Fibroblast of lung (primary cell): Measurements from ENCODE around the gene PNMA5. TPM values are rescaled to one million over a fixed set of nuclear protein-coding genes. Genes with fewer than 3 reads are reported as not detected.
"Not testable (repeated sequence)": the region's sequence is repeated elsewhere in the genome, so short reads cannot be mapped to it uniquely, and the experiment has no call there.

ENCODE experiments used
- DNase-seq, 2 donors: peaks; one replicate each; pipeline versions ENCODE4 v3.0.0 to v3.0.0-alpha.2; 2010; ENCODE audit warnings: low read depth in 2 of 2
- H2AFZ ChIP-seq: 2 replicates; pipeline ENCODE4 v1.5.1; 2012; ENCODE audit warnings: low read length, control low read depth, inconsistent platforms
- H3K27ac ChIP-seq: 2 replicates; pipeline ENCODE4 v1.5.1; 2011; ENCODE audit warnings: low read length, control low read depth; ENCODE audit not compliant: insufficient read depth
- H3K27me3 ChIP-seq: 2 replicates; pipeline ENCODE4 v1.5.1; 2011; ENCODE audit warnings: mild to moderate bottlenecking, low read length; ENCODE audit not compliant: control insufficient read depth, insufficient read depth
- H3K36me3 ChIP-seq: 2 replicates; pipeline ENCODE4 v1.5.1; 2011; ENCODE audit warnings: low read length; ENCODE audit not compliant: control insufficient read depth, insufficient read depth
- H3K4me1 ChIP-seq: 2 replicates; pipeline ENCODE4 v1.5.1; 2011; ENCODE audit warnings: low read length; ENCODE audit not compliant: control insufficient read depth, insufficient read depth; ENCODE audit errors: extremely low read depth
- H3K4me2 ChIP-seq: 2 replicates; pipeline ENCODE4 v1.5.1; 2011; ENCODE audit warnings: low read length, control low read depth; ENCODE audit not compliant: insufficient read depth; ENCODE audit errors: extremely low read depth
- H3K4me3 ChIP-seq, 4 experiments: fragments of 200-600 bp in 1 of 4; sonication (generic) in 1 of 4; replicated peaks in 1 of 4; 2 replicates each; pipeline ENCODE4 v1.5.1; 2011 to 2016; ENCODE audit warnings: low read length in 4 of 4, low read depth in 3 of 4, mild to moderate bottlenecking in 3 of 4, control low read depth in 2 of 4, inconsistent platforms in 1 of 4, mixed read lengths in 1 of 4; ENCODE audit not compliant: insufficient read depth in 1 of 4; ENCODE audit errors: control extremely low read depth in 1 of 4
- H3K79me2 ChIP-seq: 2 replicates; pipeline ENCODE4 v1.5.1; 2012; ENCODE audit warnings: mild to moderate bottlenecking, low read length, inconsistent platforms; ENCODE audit not compliant: control insufficient read depth, insufficient read depth
- H3K9ac ChIP-seq: 2 replicates; pipeline ENCODE4 v1.5.1; 2011; ENCODE audit warnings: mild to moderate bottlenecking, low read length, control low read depth; ENCODE audit not compliant: insufficient read depth
- H3K9me3 ChIP-seq: 2 replicates; pipeline ENCODE4 v1.5.1; 2012; ENCODE audit warnings: low read depth, low read length; ENCODE audit not compliant: control insufficient read depth, insufficient read depth
- H4K20me1 ChIP-seq: 2 replicates; pipeline ENCODE4 v1.5.1; 2011; ENCODE audit warnings: low read length; ENCODE audit not compliant: control insufficient read depth, insufficient read depth; ENCODE audit errors: extremely low read depth
- EZH2 ChIP-seq: IDR thresholded peaks from 2 replicates; pipeline ENCODE4 v1.5.1; 2012; ENCODE audit warnings: low read length, control low read depth, mild to moderate bottlenecking; ENCODE audit errors: missing control alignments
- polyA plus RNA-seq, 2 donors: library from polyadenylated mRNA; depleted of rRNA in 1 of 2; stranded (reverse) in 1 of 2; unstranded in 1 of 2; fragments of >200 nt; gene quantifications; 2 replicates each; pipeline ENCODE4 v1.2.1, GENCODE V29; 2011 to 2012; ENCODE audit warnings: missing spikeins in 1 of 2
- total RNA-seq: library from RNA; depleted of rRNA; stranded (reverse); fragments of >200 nt; gene quantifications from 2 replicates; pipeline ENCODE4 v1.2.1, GENCODE V29; 2014
- TF ChIP-seq, protein P1 (sequence below), 2 donors: IDR thresholded peaks in 1 of 2; conservative IDR thresholded peaks in 1 of 2; 1 replicate in 1 of 2; 2 replicates in 1 of 2; pipeline ENCODE4 v1.5.1; 2011 to 2012; ENCODE audit warnings: low read length in 2 of 2, control low read depth in 1 of 2, inconsistent platforms in 1 of 2, low read depth in 1 of 2, mild to moderate bottlenecking in 1 of 2

The PNMA5 gene
- total and polyA plus RNA-seq, 2 donors (not counting 1 experiment from before 2014, with no cell fraction given) = not detected

DNA sequence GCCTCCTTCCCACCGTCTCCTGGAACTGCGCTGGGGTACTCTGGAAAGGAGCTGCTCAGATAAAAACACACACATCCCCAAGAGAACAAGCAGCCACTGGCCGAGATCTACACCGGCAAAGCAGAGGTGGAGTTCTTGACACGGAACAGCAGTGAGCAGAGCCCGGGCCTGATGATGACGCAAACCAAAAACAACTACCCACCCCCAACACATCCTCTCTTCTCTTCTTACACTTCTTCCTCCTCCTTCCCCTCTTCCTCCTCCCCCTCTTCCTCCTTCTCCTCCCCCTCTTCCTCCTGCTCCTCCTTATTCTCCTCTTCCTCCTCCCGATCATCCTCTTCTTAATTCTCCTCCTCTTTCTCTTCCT, 4.6 kb downstream of the PNMA5 start:
- Histone ChIP-seq H4K20me1 (no peaks in the 10 kb centered on the region), H3K4me3 (no peak overlapping the region), H3K36me3 (no peaks in the 10 kb centered on the region), H3K79me2 (no peaks in the 10 kb centered on the region), H3K4me2 (no peak overlapping the region), H3K9me3 (no peaks in the 10 kb centered on the region), H3K27me3 (no peaks in the 10 kb centered on the region), H3K9ac (no peak overlapping the region), H3K4me1 (no peaks in the 10 kb centered on the region), H3K27ac (no peak overlapping the region), H2AFZ (no peak overlapping the region)
- no peak for DNase-seq
- TF ChIP-seq, protein P1, sequence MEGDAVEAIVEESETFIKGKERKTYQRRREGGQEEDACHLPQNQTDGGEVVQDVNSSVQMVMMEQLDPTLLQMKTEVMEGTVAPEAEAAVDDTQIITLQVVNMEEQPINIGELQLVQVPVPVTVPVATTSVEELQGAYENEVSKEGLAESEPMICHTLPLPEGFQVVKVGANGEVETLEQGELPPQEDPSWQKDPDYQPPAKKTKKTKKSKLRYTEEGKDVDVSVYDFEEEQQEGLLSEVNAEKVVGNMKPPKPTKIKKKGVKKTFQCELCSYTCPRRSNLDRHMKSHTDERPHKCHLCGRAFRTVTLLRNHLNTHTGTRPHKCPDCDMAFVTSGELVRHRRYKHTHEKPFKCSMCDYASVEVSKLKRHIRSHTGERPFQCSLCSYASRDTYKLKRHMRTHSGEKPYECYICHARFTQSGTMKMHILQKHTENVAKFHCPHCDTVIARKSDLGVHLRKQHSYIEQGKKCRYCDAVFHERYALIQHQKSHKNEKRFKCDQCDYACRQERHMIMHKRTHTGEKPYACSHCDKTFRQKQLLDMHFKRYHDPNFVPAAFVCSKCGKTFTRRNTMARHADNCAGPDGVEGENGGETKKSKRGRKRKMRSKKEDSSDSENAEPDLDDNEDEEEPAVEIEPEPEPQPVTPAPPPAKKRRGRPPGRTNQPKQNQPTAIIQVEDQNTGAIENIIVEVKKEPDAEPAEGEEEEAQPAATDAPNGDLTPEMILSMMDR (conservative IDR thresholded peaks at IDR 0.05 in 1 of 2, IDR thresholded peaks at IDR 0.05 in 1 of 2; ENCODE audit: low read depth in 1 of 2, low read length in 2 of 2) = no peak
- TF ChIP-seq EZH2 = no peak

DNA sequence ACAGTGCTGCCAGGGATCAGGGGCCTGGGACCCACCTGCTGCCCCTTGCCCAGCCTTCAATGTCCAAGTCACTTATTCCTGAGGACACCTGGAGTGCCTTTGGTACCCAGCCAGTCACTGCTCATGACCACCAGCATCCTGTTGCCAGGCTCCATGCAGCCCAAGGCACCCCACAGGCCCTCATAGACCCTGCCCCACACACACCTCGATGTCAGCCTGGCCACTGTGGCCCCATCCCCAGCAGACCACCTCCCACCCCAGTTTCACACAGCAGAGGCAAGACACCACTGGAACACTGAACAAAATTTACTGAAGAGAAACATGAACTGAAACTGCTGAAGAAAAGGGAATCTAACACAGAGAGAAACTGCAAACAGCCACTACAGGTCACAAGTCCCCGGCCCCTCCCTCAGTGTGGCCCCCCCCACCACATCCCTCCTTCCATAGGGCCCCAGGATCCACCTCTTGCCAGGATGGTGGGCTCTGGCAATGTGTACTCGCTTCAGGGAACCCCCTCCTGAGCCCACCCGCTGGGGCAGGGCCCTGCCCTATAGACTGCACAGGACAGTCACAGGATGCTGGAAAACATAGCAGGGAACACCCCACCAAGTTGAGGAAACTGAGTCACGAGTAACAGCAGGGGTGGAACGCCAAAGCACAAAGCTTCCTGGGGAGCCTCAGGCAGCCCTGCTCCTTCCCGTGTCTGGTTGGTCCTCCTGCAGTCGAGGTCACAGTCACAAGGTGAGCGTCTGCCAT, 5.2 kb downstream of the PNMA5 start:
- no peak for TF ChIP-seq EZH2
- TF ChIP-seq, protein P1 (conservative IDR thresholded peaks at IDR 0.05 in 1 of 2, IDR thresholded peaks at IDR 0.05 in 1 of 2; ENCODE audit: low read depth in 1 of 2, low read length in 2 of 2) = no peak
- H2AFZ ChIP-seq = no peak overlapping the region
- no peaks in the 10 kb centered on the region for H3K27me3 ChIP-seq

DNA sequence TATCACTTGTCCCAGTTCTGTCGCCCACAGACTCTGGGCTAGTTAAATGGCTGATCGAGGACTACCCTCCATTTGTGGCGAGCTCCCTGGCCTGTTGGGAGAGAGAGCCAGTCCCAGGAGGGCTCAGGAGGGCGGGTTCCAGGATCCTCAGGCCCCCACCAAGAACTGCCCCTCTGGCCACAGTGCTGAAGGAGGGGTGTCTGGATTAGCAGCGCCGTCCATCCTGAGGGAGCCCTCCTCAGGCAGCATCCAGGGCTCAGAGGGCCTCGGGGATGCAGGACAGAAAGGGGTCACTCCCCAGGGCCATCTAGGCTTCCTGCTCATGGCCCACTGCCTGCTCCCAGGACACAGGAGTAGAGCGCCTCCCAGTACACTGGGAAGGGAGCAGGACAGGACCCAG, 6.1 kb downstream of the PNMA5 start:
- DNase-seq = no peak
- Histone ChIP-seq H3K27me3 (no peaks in the 10 kb centered on the region), H3K79me2 (no peaks in the 10 kb centered on the region), H3K4me1 (no peaks in the 10 kb centered on the region), H4K20me1 (no peaks in the 10 kb centered on the region), H3K9me3 (no peaks in the 10 kb centered on the region), H3K4me3 (no peak overlapping the region), H3K9ac (no peak overlapping the region), H3K4me2 (no peak overlapping the region), H2AFZ (no peak overlapping the region), H3K27ac (no peak overlapping the region), H3K36me3 (no peaks in the 10 kb centered on the region)
- TF ChIP-seq EZH2 = no peak
- TF ChIP-seq, protein P1 (conservative IDR thresholded peaks at IDR 0.05 in 1 of 2, IDR thresholded peaks at IDR 0.05 in 1 of 2; ENCODE audit: low read depth in 1 of 2, low read length in 2 of 2) = no peak

More for the DNA sequence above, 5.2 kb downstream of the PNMA5 start:
- DNase-seq = no peak
- no peaks in the 10 kb centered on the region for H3K9me3 ChIP-seq
- H3K9ac ChIP-seq = no peak overlapping the region
- no peaks in the 10 kb centered on the region for H3K36me3 ChIP-seq
- no peak overlapping the region for H3K4me3 ChIP-seq
- H3K4me1 ChIP-seq = no peaks in the 10 kb centered on the region
- no peak overlapping the region for H3K27ac ChIP-seq
- H4K20me1 ChIP-seq = no peaks in the 10 kb centered on the region
- H3K79me2 ChIP-seq = no peaks in the 10 kb centered on the region
- H3K4me2 ChIP-seq = no peak overlapping the region

DNA sequence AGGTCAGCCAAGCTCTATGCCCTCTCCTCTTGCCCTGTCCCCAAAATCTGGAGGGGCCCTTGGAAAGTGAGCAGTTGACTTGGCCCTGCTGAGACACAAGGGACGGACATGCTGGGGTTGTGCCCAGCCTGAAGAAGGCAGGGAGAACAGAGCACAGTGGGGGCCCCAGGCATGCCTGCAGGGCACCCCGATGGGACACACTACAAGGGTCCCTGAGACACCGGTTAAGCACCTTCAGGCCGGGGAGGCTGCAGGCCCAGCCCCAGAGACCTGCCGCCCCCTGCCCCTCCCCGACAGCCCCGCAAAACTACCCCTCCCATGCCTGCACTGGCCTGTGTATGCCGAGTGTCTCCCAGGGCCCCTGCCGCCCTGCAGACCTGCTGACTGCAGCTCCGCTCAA, 6.8 kb downstream of the PNMA5 start:
- H3K4me1 ChIP-seq, H3K27me3 ChIP-seq, H2AFZ ChIP-seq, H3K4me3 ChIP-seq, H4K20me1 ChIP-seq, H3K4me2 ChIP-seq, H3K36me3 ChIP-seq, H3K9me3 ChIP-seq, H3K79me2 ChIP-seq, H3K27ac ChIP-seq, DNase-seq, H3K9ac ChIP-seq: not testable (repeated sequence)

DNA sequence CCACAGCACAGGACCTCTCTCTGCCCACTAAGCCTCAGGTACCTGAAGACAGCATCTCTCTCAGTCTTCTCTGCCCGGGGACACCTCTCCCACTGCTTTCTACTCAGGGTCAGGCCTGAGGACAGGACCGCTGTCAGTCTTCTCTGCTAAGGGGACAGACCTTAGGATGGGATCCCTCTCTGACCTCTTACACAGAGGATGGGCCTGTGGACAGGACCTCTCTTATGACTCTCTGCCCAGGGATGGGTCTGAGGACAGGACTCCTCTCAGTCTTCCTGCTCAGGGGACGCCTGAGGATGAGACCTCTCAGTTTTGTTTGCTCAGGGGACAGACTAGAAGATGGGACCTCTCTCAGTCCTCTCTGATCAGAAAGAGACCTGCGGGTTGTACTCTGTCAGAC, 8.5 kb downstream of the PNMA5 start:
- H2AFZ ChIP-seq, H3K79me2 ChIP-seq, H3K4me1 ChIP-seq, DNase-seq, H3K9me3 ChIP-seq, H3K27ac ChIP-seq, H3K4me3 ChIP-seq, H4K20me1 ChIP-seq, H3K36me3 ChIP-seq, H3K27me3 ChIP-seq, H3K9ac ChIP-seq, H3K4me2 ChIP-seq: not testable (repeated sequence)
